ENCODE measurements around the gene ASCC2. TPM values are rescaled to one million over a fixed set of nuclear protein-coding genes. Genes with fewer than 3 reads are reported as not detected.
"Not testable (repeated sequence)": the region's sequence is repeated elsewhere in the genome, so short reads cannot be mapped to it uniquely, and the experiment has no call there.

ASCC2 gene
- total RNA-seq, 1 experiment from 2014 or later: 52.2 TPM

GRCh38 chr22:29856496-29856895 is 18.4 kb upstream of the ASCC2 start:
- DNase-seq (ENCODE audit: low spot score): no peak

GRCh38 chr22:29855611-29856181 is 17.6 kb upstream of the ASCC2 start:
- DNase-seq (ENCODE audit: low spot score): no peak

GRCh38 chr22:29854432-29854831 is 16.4 kb upstream of the ASCC2 start:
- DNase-seq (ENCODE audit: low spot score): no peak

- DNase-seq (ENCODE audit: low spot score): no peak
These were observed 10.0 kb upstream of the ASCC2 start for GRCh38 chr22:29848111-29848510.

- DNase-seq (ENCODE audit: low spot score): no peak
These were observed 8.2 kb upstream of the ASCC2 start for GRCh38 chr22:29846290-29846689.

- DNase-seq (ENCODE audit: low spot score): peak; percentile 53
These were observed 4.7 kb upstream of the ASCC2 start for GRCh38 chr22:29842740-29843139.

- no peak for DNase-seq (ENCODE audit: low spot score)
These were observed 4.1 kb upstream of the ASCC2 start for GRCh38 chr22:29842172-29842571.

- no peak for DNase-seq (ENCODE audit: low spot score)
These were observed 2.4 kb upstream of the ASCC2 start for GRCh38 chr22:29840498-29840897.

GRCh38 chr22:29839039-29839438 is 965 bp upstream of the ASCC2 start:
- no peak for DNase-seq (ENCODE audit: low spot score)

GRCh38 chr22:29838599-29838956 is 504 bp upstream of the ASCC2 start:
- no peak for DNase-seq (ENCODE audit: low spot score)

- not testable (repeated sequence) for DNase-seq (ENCODE audit: low spot score)
These were observed 1.2 kb downstream of the ASCC2 start for GRCh38 chr22:29836791-29837370.

- DNase-seq (ENCODE audit: low spot score): no peak
These were observed 4.0 kb downstream of the ASCC2 start for GRCh38 chr22:29834046-29834445.

- DNase-seq (ENCODE audit: low spot score): no peak
These were observed 4.6 kb downstream of the ASCC2 start for GRCh38 chr22:29833392-29833965.

GRCh38 chr22:29831958-29832357 is 6.1 kb downstream of the ASCC2 start:
- DNase-seq (ENCODE audit: low spot score): no peak

GRCh38 chr22:29831186-29831921 is 6.7 kb downstream of the ASCC2 start:
- no peak for DNase-seq (ENCODE audit: low spot score)

GRCh38 chr22:29830585-29830984 is 7.5 kb downstream of the ASCC2 start:
- no peak for DNase-seq (ENCODE audit: low spot score)

- not testable (repeated sequence) for DNase-seq (ENCODE audit: low spot score)
These were observed 10.3 kb downstream of the ASCC2 start for GRCh38 chr22:29827726-29828125.

GRCh38 chr22:29827091-29827490 is 11.0 kb downstream of the ASCC2 start:
- DNase-seq (ENCODE audit: low spot score): no peak

GRCh38 chr22:29825578-29825977 is 12.5 kb downstream of the ASCC2 start:
- DNase-seq (ENCODE audit: low spot score): no peak

- DNase-seq (ENCODE audit: low spot score): no peak
These were observed 13.4 kb downstream of the ASCC2 start for GRCh38 chr22:29824677-29825076.

GRCh38 chr22:29821291-29822016 is 16.6 kb downstream of the ASCC2 start:
- DNase-seq (ENCODE audit: low spot score): peak; percentile 96

GRCh38 chr22:29820961-29821290 is 17.1 kb downstream of the ASCC2 start:
- DNase-seq (ENCODE audit: low spot score): no peak

Measured in HT-29 (cell line).